Heart right ventricle (tissue), 16 donors: Measurements from ENCODE around the gene AGRP. TPM values are rescaled to one million over a fixed set of nuclear protein-coding genes. Genes with fewer than 3 reads are reported as not detected.

Experiments used
- ATAC-seq, 8 donors: fragments of 200-7000 bp; cut with Tn5 transposase; one replicate each; pipeline ENCODE4 v1.9.1; 2020; ENCODE audit warnings: mild to moderate bottlenecking in 8 of 8, moderate library complexity in 8 of 8, moderate number of reproducible peaks in 1 of 8
- DNase-seq, 2 donors: peaks; one replicate each; pipeline ENCODE4 v3.0.0-alpha.2; 2020
- H3K27ac ChIP-seq, 10 donors: fragments of 200-600 bp; sonication (generic) in 2 of 10; one replicate each; pipeline versions ENCODE4 v1.5.0 to v1.8.0; 2020 to 2022; ENCODE audit warnings: mild to moderate bottlenecking in 3 of 10
- H3K27me3 ChIP-seq, 7 donors: fragments of 200-600 bp; one replicate each; pipeline ENCODE4 v1.8.0; 2021 to 2022; ENCODE audit warnings: mild to moderate bottlenecking in 2 of 7
- H3K36me3 ChIP-seq, 9 donors: fragments of 200-600 bp; sonication (generic) in 1 of 9; one replicate each; pipeline versions ENCODE4 v1.5.0 to v1.8.0; 2020 to 2022; ENCODE audit warnings: mild to moderate bottlenecking in 2 of 9
- H3K4me1 ChIP-seq, 9 donors: fragments of 200-600 bp; sonication (generic) in 1 of 9; one replicate each; pipeline versions ENCODE4 v1.5.0 to v1.8.0; 2020 to 2022; ENCODE audit warnings: mild to moderate bottlenecking in 4 of 9
- H3K4me3 ChIP-seq, 10 donors: fragments of 200-600 bp; sonication (generic) in 2 of 10; one replicate each; pipeline versions ENCODE4 v1.5.0 to v1.8.0; 2020 to 2022; ENCODE audit warnings: mild to moderate bottlenecking in 7 of 10, moderate library complexity in 2 of 10
- H3K9me3 ChIP-seq, 11 donors: fragments of 200-600 bp in 10 of 11; sonication (generic) in 2 of 11; one replicate each; pipeline versions ENCODE4 v1.5.0 to v1.8.0; 2013 to 2022; ENCODE audit warnings: mild to moderate bottlenecking in 2 of 11, control low read depth in 1 of 11, moderate library complexity in 1 of 11
- WGBS, 2 donors: extraction: QIAGEN DNeasy Blood & Tissue Kit; methylation state at CpG; one replicate each; pipeline ENCODE4 v1.1.7; 2013; ENCODE audit warnings: inconsistent platforms in 1 of 2; 5-methylcytosine and 5-hydroxymethylcytosine counted together
- intact Hi-C, 10 donors: fragments of 100-400 bp; cut with DNase I; formaldehyde crosslinking; loops; one replicate each; pipeline versions ENCODE4 v1.11.1 to v1.14.2; 2022
- polyA plus RNA-seq, 2 donors: library from polyadenylated mRNA; stranded (reverse); fragments of 200-250 nt; gene quantifications; one replicate each; pipeline ENCODE4 v1.2.3, GENCODE V29; 2013
- total RNA-seq, 10 donors: library from RNA; stranded (reverse); fragmentation: NEBNext Ultra II Directional in 3 of 10; extraction: Animal tissue kit (Norgen Biotek cat#: 25700) in 3 of 10; gene quantifications; one replicate each; pipeline versions ENCODE4 v1.2.1 to v1.2.4, GENCODE V29; 2021 to 2023
- TF ChIP-seq, protein P1 (sequence below), 9 donors: fragments of 200-600 bp; sonication (generic) in 2 of 9; IDR thresholded peaks; one replicate each; pipeline versions ENCODE4 v1.5.0 to v1.8.0; 2021 to 2022; ENCODE audit warnings: antibody characterized with exemption in 9 of 9, mild to moderate bottlenecking in 5 of 9, moderate library complexity in 1 of 9
- donor health status: Arrhythmogenic right ventricular cardiomyopathy.
- donor health status: ischemic (EF 13 %, LVEDD 7.1; RV severe dilation, severe dysfunction).
- donor health status: healthy with polysubstance abuse.
- donor health status: DM: no; HTN: yes; CAD: no.
- donor health status: DM: no; HTN: no; CAD: no.
- donor health status: ischemic (EF 25% LVEDD 6.9; RV normal size, moderate dysfunction).
- donor health status: ischemic (EF 25% LVEDD 5.7; RV mildly dilated, moderate dysfunction).
- donor health status: healthy.
- donor health status: DM: yes; HTN: yes; CAD: no.
- donor health status: Ischemic cardiomyopathy.
- donor health status: ischemic (EF 35%, LVEDD 5.7; RV mildly dilated, moderate dysfunction).
- donor health status: nonischemic (EF 11% LVEDD 7.7; RV severe dilation, severe dysfunction).
- donor health status: DM: yes; HTN: yes; CAD: no.
- donor health status: PGD.
- donor health status: ischemic (EF 29% LVEDD 5.4; RV normal size, mild dysfunction).
- donor health status: nonischemic (EF 23%, LVEDD 6.1; RV moderate dilation, normal function).

The AGRP gene
- total and polyA plus RNA-seq, 12 donors, result 0.10 TPM; not detected in 11

DNA sequence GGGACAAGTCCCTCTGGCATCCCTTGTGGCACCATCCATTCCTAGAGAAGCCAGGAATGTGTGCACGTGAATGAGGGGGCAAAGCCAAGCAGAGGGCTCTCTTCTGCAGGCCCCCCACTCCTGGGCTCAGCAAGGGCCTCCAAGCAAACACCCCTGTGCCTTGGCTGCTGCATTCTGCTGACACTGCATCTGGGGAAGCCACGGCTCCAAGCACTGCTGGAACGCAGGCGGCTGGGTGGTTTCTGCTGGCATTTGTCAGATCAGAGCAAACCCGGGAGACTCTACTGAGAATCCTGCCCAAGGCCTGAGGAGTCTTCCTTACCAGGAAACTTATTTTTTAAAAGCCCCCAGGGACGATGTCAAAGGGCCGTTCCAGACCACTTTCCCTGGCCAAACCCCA, 25.7 kb downstream of the AGRP start:
- peaks cover 0 to 40% (median 4%) of the 10 kb centered on the region in 9 donors for H3K36me3 ChIP-seq
- intact Hi-C loops, result loop anchor here in 1 of 10 donors (10.0 kb wide), 1 partner anchor 83 kb away; no protein-coding TSS in a partner anchor
- DNase-seq (no peak), ATAC-seq (no peak)
- WGBS, 2 donors, result 59 to 65% methylated on average over 7 of the region's 7 CpGs
- H3K4me1 ChIP-seq, result peaks cover 45 to 75% (median 69%) of the 10 kb centered on the region in 9 donors
- H3K9me3 ChIP-seq, result no peaks in the 10 kb centered on the region
- H3K4me3 ChIP-seq, result no peak overlapping the region
- TF ChIP-seq, protein P1, sequence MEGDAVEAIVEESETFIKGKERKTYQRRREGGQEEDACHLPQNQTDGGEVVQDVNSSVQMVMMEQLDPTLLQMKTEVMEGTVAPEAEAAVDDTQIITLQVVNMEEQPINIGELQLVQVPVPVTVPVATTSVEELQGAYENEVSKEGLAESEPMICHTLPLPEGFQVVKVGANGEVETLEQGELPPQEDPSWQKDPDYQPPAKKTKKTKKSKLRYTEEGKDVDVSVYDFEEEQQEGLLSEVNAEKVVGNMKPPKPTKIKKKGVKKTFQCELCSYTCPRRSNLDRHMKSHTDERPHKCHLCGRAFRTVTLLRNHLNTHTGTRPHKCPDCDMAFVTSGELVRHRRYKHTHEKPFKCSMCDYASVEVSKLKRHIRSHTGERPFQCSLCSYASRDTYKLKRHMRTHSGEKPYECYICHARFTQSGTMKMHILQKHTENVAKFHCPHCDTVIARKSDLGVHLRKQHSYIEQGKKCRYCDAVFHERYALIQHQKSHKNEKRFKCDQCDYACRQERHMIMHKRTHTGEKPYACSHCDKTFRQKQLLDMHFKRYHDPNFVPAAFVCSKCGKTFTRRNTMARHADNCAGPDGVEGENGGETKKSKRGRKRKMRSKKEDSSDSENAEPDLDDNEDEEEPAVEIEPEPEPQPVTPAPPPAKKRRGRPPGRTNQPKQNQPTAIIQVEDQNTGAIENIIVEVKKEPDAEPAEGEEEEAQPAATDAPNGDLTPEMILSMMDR (IDR thresholded peaks at IDR 0.05), result no peak
- no peaks in the 10 kb centered on the region for H3K27me3 ChIP-seq
- peak overlapping the region; percentile 10 to 87 (median 74) for H3K27ac ChIP-seq

DNA sequence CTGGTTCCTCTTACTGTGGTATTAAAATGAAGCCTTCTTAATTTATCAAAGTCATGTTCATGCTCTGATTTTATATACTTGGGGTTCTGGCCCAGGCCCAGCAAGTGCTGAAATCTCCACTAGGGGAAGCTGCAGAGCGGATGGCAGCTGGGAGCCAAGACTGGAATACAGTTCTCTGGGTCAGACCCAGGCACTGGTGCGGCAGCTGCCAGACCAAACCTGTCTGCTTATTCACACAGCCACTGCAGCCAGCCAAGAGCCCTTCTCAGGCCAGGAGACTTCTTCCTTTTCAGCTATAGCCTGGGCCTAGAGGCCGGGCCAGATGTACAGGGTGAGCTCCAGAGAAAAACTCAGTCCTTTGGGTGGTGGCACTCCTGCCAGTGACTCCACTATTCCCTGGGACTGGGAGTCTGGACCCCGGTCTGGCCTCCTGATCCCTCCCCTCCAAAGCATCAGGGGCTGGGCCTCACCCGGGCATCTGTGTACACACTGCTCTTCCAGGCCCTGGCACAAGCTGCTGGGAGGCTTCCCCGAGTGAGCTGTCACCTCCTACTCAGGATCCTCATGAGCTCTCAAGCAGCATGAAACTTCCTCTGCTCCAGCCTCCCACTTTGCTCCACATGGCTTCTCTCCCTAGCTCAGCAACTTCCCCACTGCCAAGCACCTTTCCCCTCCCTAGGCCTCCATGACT, 26.8 kb downstream of the AGRP start:
- Histone ChIP-seq H3K4me3 (no peak overlapping the region), H3K27ac (peak overlapping the region in 9 of 10 donors; percentile 39 to 87 (median 69)), H3K9me3 (no peaks in the 10 kb centered on the region), H3K36me3 (peaks cover 0 to 44% (median 4%) of the 10 kb centered on the region in 9 donors), H3K4me1 (peaks cover 45 to 75% (median 64%) of the 10 kb centered on the region in 9 donors), H3K27me3 (no peaks in the 10 kb centered on the region)
- TF ChIP-seq, protein P1 (IDR thresholded peaks at IDR 0.05), result peak; percentile 20 to 63 (median 54)
- DNase-seq (peak; percentile 56 to 67), ATAC-seq (peak; percentile 18 to 73 (median 34))
- intact Hi-C loops, result loop anchor here in 1 of 10 donors (10.0 kb wide), 1 partner anchor 82 kb away; no protein-coding TSS in a partner anchor
- WGBS, 2 donors, result 31 to 36% methylated on average over 6 of the region's 6 CpGs

GRCh38 chr16:67454852-67455251, 28.5 kb downstream of the AGRP start:
- ATAC-seq (no peak), DNase-seq (no peak)
- H3K36me3 ChIP-seq, result peaks cover 0 to 51% (median 4%) of the 10 kb centered on the region in 9 donors
- no peaks in the 10 kb centered on the region for H3K27me3 ChIP-seq
- H3K4me1 ChIP-seq, result peaks cover 36 to 75% (median 61%) of the 10 kb centered on the region in 9 donors
- 93 to 95% methylated on average over 6 of the region's 6 CpGs for WGBS, 2 donors
- no peak overlapping the region for H3K4me3 ChIP-seq
- H3K27ac ChIP-seq, result no peak overlapping the region
- H3K9me3 ChIP-seq, result no peaks in the 10 kb centered on the region
- intact Hi-C loops, result loop anchor here in 1 of 10 donors (10.0 kb wide), 1 partner anchor 80 kb away; no protein-coding TSS in a partner anchor
- TF ChIP-seq, protein P1 (IDR thresholded peaks at IDR 0.05), result no peak

- H3K27ac ChIP-seq, result no peak overlapping the region
- intact Hi-C loops, result loop anchor here in 1 of 10 donors (10.0 kb wide), 1 partner anchor 79 kb away; no protein-coding TSS in a partner anchor
- peaks cover 0 to 59% (median 4%) of the 10 kb centered on the region in 9 donors for H3K36me3 ChIP-seq
- H3K4me1 ChIP-seq, result peaks cover 36 to 75% (median 61%) of the 10 kb centered on the region in 9 donors
- DNase-seq (no peak), ATAC-seq (no peak)
- H3K9me3 ChIP-seq, result no peaks in the 10 kb centered on the region
- H3K4me3 ChIP-seq, result no peak overlapping the region
- H3K27me3 ChIP-seq, result no peaks in the 10 kb centered on the region
- WGBS, 2 donors, result 88% methylated on average over 5 of the region's 5 CpGs
- TF ChIP-seq, protein P1 (IDR thresholded peaks at IDR 0.05), result no peak
These were observed 29.2 kb downstream of the AGRP start for GRCh38 chr16:67454104-67454503.
